ENCODE results near the gene HS3ST2.

GRCh38 chr16:22810226-22810625 is 3.7 kb upstream of the HS3ST2 start:
- TF ChIP-seq POLR2AphosphoS5 (IDR thresholded peaks at IDR 0.05; ENCODE audit: low read depth, low read length) (no peak), SIN3A (IDR thresholded peaks at IDR 0.05; ENCODE audit: borderline replicate concordance, insufficient read depth, low read length) (no peak)
